Endodermal cell (in vitro differentiated cells): ENCODE data around the gene NUDT19. TPM values are rescaled to one million over a fixed set of nuclear protein-coding genes. Genes with fewer than 3 reads are reported as not detected.
"Not testable (repeated sequence)": the region's sequence is repeated elsewhere in the genome, so short reads cannot be mapped to it uniquely, and the experiment has no call there.

ENCODE experiments used
- DNase-seq: peaks from one replicate; pipeline ENCODE4 v3.0.0-alpha.2; 2017
- H3K27ac ChIP-seq: 2 replicates; pipeline ENCODE4 v1.5.1; 2013; ENCODE audit warnings: mild to moderate bottlenecking, low read depth, low read length, moderate library complexity
- H3K27me3 ChIP-seq: 2 replicates; pipeline ENCODE4 v1.6.1; 2013; ENCODE audit warnings: mild to moderate bottlenecking, low read length, moderate library complexity; ENCODE audit not compliant: insufficient read depth, control insufficient read depth, poor library complexity, severe bottlenecking
- H3K36me3 ChIP-seq: 2 replicates; pipeline ENCODE4 v1.7.0; 2013; ENCODE audit warnings: mild to moderate bottlenecking, low read length, moderate library complexity; ENCODE audit not compliant: control insufficient read depth, insufficient read depth
- H3K4me1 ChIP-seq: one replicate; pipeline ENCODE4 v1.7.0; 2013; ENCODE audit warnings: low read length; ENCODE audit not compliant: control insufficient read depth, insufficient read depth
- H3K4me3 ChIP-seq: 2 replicates; pipeline ENCODE4 v1.5.1; 2013; ENCODE audit warnings: mild to moderate bottlenecking, low read length, moderate library complexity
- H3K9ac ChIP-seq: 2 replicates; pipeline ENCODE4 v1.6.1; 2013; ENCODE audit warnings: mild to moderate bottlenecking, low read length, moderate library complexity; ENCODE audit not compliant: poor library complexity, severe bottlenecking; ENCODE audit errors: extremely low read depth
- H3K9me3 ChIP-seq: 2 replicates; pipeline ENCODE4 v1.6.1; 2013; ENCODE audit warnings: mild to moderate bottlenecking, low read length, moderate library complexity; ENCODE audit not compliant: control insufficient read depth
- H3K27ac Mint-ChIP-seq: 2 replicates; pipeline ENCODE4 v1.8.0; 2020; ENCODE audit warnings: mixed read lengths
- H3K27me3 Mint-ChIP-seq: 2 replicates; pipeline ENCODE4 v1.8.0; 2021; ENCODE audit warnings: mild to moderate bottlenecking, mixed read lengths; ENCODE audit not compliant: insufficient read depth
- H3K36me3 Mint-ChIP-seq: 2 replicates; pipeline ENCODE4 v1.8.0; 2020; ENCODE audit warnings: low read depth, mixed read lengths
- H3K4me1 Mint-ChIP-seq: 2 replicates; pipeline ENCODE4 v1.8.0; 2020; ENCODE audit warnings: mixed read lengths
- H3K4me3 Mint-ChIP-seq: 2 replicates; pipeline ENCODE4 v1.8.0; 2020; ENCODE audit warnings: mild to moderate bottlenecking, moderate library complexity, mixed read lengths
- H3K9me3 Mint-ChIP-seq: 2 replicates; pipeline ENCODE4 v1.8.0; 2020; ENCODE audit warnings: mild to moderate bottlenecking, mixed read lengths
- WGBS, 2 experiments: methylation state at CpG; one replicate each; pipeline versions ENCODE4 v1.1.5 to v1.1.7; 2013; ENCODE audit warnings: missing lambda C conversion rate in 2 of 2, mixed read lengths in 1 of 2; ENCODE audit not compliant: insufficient coverage in 1 of 2, insufficient read length in 1 of 2; 5-methylcytosine and 5-hydroxymethylcytosine counted together
- total RNA-seq, 2 donors: library from RNA; stranded (reverse); fragmentation: NEBNext Ultra II Directional in 1 of 2; extraction: Animal tissue kit (Norgen Biotek cat#: 25700) in 1 of 2; gene quantifications; 2 replicates in 1 of 2; 3 replicates in 1 of 2; pipeline ENCODE4 v1.2.1, GENCODE V29; 2021
- TF ChIP-seq, protein P1 (sequence below): fragments of 200-600 bp; sonication (generic); conservative IDR thresholded peaks from 2 replicates; pipeline ENCODE4 v1.5.0; 2021; ENCODE audit warnings: antibody characterized with exemption, mild to moderate bottlenecking

Gene NUDT19
- total RNA-seq, 2 donors from 2014 or later, result 5.8 to 6.8 TPM

DNA sequence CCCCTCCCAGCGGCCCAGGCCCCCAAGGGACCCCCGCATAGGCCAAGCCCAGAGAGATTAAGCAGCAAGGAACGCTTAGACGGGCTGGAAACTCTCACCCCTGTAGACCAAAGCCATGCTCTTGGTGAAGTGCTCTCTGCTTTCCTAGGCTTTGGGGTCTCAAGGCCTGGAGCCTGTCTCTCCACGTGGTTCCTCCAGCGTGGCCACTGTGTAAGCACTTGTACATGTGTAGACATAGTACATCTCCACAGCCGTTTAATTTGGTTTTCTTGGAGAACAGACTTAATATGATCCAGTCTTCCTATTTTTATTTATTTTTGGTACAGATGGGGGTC is 1.1 kb downstream of the NUDT19 start:
- TF ChIP-seq, protein P1, sequence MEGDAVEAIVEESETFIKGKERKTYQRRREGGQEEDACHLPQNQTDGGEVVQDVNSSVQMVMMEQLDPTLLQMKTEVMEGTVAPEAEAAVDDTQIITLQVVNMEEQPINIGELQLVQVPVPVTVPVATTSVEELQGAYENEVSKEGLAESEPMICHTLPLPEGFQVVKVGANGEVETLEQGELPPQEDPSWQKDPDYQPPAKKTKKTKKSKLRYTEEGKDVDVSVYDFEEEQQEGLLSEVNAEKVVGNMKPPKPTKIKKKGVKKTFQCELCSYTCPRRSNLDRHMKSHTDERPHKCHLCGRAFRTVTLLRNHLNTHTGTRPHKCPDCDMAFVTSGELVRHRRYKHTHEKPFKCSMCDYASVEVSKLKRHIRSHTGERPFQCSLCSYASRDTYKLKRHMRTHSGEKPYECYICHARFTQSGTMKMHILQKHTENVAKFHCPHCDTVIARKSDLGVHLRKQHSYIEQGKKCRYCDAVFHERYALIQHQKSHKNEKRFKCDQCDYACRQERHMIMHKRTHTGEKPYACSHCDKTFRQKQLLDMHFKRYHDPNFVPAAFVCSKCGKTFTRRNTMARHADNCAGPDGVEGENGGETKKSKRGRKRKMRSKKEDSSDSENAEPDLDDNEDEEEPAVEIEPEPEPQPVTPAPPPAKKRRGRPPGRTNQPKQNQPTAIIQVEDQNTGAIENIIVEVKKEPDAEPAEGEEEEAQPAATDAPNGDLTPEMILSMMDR, result no peak
- 93 to 94% methylated on average over 6 to 7 of the region's 7 CpGs for WGBS, 2 experiments
- no peak overlapping the region for H3K27ac Mint-ChIP-seq
- Histone ChIP-seq H3K27me3 (no peaks in the 10 kb centered on the region), H3K4me1 (no peaks in the 10 kb centered on the region), H3K27ac (no peak overlapping the region), H3K9me3 (peaks cover 14% of the 10 kb centered on the region), H3K4me3 (peak overlapping the region; percentile 56), H3K36me3 (no peaks in the 10 kb centered on the region), H3K9ac (no peak overlapping the region)
- no peak for DNase-seq
- peaks cover 12% of the 10 kb centered on the region for H3K9me3 Mint-ChIP-seq
- H3K4me1 Mint-ChIP-seq, result peaks cover 29% of the 10 kb centered on the region
- H3K4me3 Mint-ChIP-seq, result peak overlapping the region; percentile 52
- H3K36me3 Mint-ChIP-seq, result peaks cover 18% of the 10 kb centered on the region
- H3K27me3 Mint-ChIP-seq, result peaks cover 7% of the 10 kb centered on the region

DNA sequence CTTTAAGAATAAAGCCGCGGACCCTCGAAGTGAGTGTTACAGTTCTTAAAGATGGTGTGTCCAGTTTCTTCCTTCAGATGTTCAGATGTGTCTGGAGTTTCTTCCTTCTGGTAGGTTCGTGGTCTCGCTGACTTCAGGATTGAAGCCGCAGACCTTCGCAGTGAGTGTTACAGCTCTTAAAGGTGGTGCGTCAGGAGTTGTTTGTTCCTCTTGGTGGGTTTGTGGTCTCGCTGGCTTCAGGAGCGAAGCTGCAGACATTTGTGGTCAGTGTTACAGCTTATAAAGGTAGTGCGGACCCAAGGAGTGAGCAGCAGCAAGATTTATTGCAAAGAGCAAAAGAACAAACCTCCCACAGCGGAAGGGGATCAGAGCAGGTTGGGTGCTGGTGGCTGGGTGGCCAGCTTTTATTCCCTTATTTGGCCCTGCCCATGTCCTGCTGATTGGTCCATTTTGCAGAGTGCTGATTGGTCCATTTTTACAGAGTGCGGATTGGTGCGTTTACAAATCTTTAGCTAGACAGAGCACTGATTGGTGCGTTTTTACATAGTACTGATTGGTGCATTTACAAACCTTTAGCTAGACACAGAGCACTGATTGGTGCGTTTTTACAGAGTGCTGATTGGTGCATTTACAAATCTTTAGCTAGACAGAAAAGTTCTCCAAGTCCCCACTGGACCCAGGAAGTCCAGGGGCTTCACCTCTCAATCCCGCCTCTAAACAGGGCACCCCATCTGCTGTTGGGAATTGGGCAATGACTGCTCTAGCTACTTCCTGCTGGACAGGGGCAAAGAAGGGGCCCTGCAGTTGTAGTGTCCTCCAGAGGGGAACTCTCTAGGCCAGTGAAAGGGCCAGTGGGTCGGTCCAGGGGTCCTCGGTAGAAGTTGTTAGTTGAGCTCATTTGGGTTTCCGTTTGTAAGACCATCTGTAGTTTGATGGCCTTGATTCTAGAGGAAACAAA is 1.8 kb downstream of the NUDT19 start:
- H3K9me3 Mint-ChIP-seq, result peaks cover 15% of the 10 kb centered on the region
- WGBS, 2 experiments, result 90 to 91% methylated on average over 15 to 20 of the region's 20 CpGs
- not testable (repeated sequence) for H3K27ac ChIP-seq

DNA sequence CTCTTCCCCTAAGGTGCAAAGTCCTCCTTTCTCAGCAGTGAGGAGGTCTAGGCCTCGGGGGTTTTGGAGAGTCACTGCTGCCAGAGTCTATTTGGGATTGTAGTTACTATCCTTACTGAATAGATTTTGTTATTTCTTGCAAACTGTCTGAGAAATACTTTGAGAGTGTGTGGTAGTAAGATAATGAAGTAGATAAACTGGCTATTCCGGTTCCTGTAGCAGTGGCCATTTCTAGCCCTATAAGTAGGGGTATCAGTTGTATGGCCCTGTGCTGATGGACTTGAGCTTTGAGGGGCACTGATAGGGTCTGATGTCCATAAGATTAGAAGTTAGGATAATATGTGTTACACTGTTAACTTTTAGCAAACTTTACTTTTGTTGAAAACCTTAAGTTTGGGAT is 2.7 kb downstream of the NUDT19 start:
- H3K4me3 Mint-ChIP-seq, result peak overlapping the region; percentile 35
- H3K4me1 ChIP-seq, DNase-seq, H3K9ac ChIP-seq, H3K27me3 ChIP-seq, H3K27ac Mint-ChIP-seq, H3K27ac ChIP-seq, H3K36me3 ChIP-seq, H3K4me3 ChIP-seq: not testable (repeated sequence)
- 88 to 94% methylated on average over 2 of the region's 2 CpGs for WGBS, 2 experiments
- peaks cover 18% of the 10 kb centered on the region for H3K27me3 Mint-ChIP-seq
- H3K4me1 Mint-ChIP-seq, result peaks cover 37% of the 10 kb centered on the region
- peaks cover 14% of the 10 kb centered on the region for H3K9me3 ChIP-seq
- peaks cover 20% of the 10 kb centered on the region for H3K9me3 Mint-ChIP-seq
- peaks cover 34% of the 10 kb centered on the region for H3K36me3 Mint-ChIP-seq

More for the DNA sequence above, 1.8 kb downstream of the NUDT19 start:
- H3K9me3 ChIP-seq, result peaks cover 14% of the 10 kb centered on the region
- not testable (repeated sequence) for DNase-seq, H3K27ac Mint-ChIP-seq, H3K9ac ChIP-seq, H3K4me1 ChIP-seq, H3K36me3 ChIP-seq, H3K27me3 ChIP-seq
- Mint-ChIP-seq H3K36me3 (peaks cover 25% of the 10 kb centered on the region), H3K27me3 (peaks cover 13% of the 10 kb centered on the region), H3K4me3 (peak overlapping the region; percentile 52), H3K4me1 (peaks cover 37% of the 10 kb centered on the region)
- peak overlapping the region; percentile 56 for H3K4me3 ChIP-seq

DNA sequence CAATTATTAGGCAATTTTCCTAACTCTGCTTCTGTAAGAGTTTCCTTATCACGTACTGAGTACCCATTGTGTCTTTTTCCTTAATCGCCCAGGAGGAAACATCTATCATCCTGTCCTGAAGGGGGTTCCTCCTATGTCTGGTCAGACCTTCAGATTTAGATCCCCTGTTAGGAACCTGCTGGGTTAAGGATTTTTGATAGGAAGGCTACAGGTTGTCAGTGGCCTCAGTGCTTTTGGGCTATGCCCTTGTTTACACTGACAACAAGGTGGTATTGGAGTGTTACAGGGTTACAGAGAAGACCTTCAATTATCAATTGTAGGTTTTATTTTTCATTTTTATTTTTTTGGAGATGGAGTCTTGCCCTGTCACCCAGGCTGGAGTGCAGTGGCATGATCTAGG is 3.2 kb downstream of the NUDT19 start:
- not testable (repeated sequence) for H3K4me1 ChIP-seq, H3K27ac Mint-ChIP-seq, H3K27me3 ChIP-seq, H3K36me3 ChIP-seq, H3K27ac ChIP-seq, DNase-seq, H3K9ac ChIP-seq, H3K4me3 ChIP-seq
- H3K9me3 ChIP-seq, result peaks cover 16% of the 10 kb centered on the region
- Mint-ChIP-seq H3K9me3 (peaks cover 23% of the 10 kb centered on the region), H3K4me1 (peaks cover 37% of the 10 kb centered on the region), H3K36me3 (peaks cover 39% of the 10 kb centered on the region), H3K27me3 (peaks cover 21% of the 10 kb centered on the region), H3K4me3 (peak overlapping the region; percentile 35)
- WGBS, 2 experiments, result 91 to 100% methylated on average over 1 to 2 of the region's 2 CpGs

DNA sequence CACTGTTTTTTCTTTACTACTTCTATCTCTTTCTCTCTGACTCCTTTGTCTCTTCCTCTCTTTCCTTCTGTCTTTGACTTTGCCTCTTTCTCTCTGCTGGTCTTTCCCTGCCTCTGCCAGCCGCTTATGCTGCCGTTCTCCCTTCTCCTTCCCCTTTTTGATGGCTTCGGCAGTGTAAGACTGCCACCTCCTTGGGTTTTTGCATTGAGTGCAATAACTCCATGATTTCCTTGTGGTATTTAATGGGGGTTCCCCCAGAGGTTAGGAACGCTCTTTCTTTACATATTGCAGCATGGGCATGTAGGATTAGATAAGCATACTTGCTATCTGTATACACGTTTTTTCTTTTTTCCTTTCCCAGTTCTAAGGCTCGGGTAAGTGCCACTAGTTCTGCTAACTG is 3.9 kb downstream of the NUDT19 start:
- H3K9me3 Mint-ChIP-seq, result peaks cover 30% of the 10 kb centered on the region
- peaks cover 22% of the 10 kb centered on the region for H3K27me3 Mint-ChIP-seq
- not testable (repeated sequence) for H3K27ac Mint-ChIP-seq, H3K9ac ChIP-seq, H3K4me3 Mint-ChIP-seq, H3K27ac ChIP-seq, H3K36me3 ChIP-seq, H3K4me1 ChIP-seq, DNase-seq, H3K4me3 ChIP-seq, H3K27me3 ChIP-seq
- peaks cover 46% of the 10 kb centered on the region for H3K36me3 Mint-ChIP-seq
- peaks cover 22% of the 10 kb centered on the region for H3K9me3 ChIP-seq
- H3K4me1 Mint-ChIP-seq, result peaks cover 37% of the 10 kb centered on the region
- 94 to 95% methylated on average over 4 to 6 of the region's 6 CpGs for WGBS, 2 experiments

DNA sequence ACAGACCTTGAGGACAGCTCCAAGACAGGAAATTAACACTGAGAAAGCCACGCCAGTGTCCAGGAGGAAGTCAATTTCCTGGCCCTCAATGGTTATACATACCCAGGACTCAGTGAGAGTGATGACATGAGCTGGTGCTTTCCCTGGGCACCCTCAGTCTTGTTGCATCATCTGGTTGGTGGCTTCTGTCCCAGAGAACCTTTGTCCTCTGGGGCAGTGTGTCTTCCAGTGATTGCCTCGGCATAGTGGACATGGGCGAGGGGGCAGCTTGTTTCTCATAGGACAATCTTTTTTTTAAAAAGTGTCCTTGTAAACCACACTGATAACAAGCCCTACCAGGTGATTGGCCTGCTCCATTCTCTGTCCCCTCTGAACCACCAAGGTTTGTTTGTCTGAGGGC is 5.2 kb downstream of the NUDT19 start:
- not testable (repeated sequence) for H3K9ac ChIP-seq, H3K27ac Mint-ChIP-seq, H3K27ac ChIP-seq, H3K4me1 ChIP-seq, DNase-seq, H3K4me3 Mint-ChIP-seq, H3K27me3 ChIP-seq, H3K4me3 ChIP-seq, H3K36me3 ChIP-seq
- Mint-ChIP-seq H3K27me3 (peaks cover 24% of the 10 kb centered on the region), H3K9me3 (peaks cover 31% of the 10 kb centered on the region), H3K4me1 (peaks cover 42% of the 10 kb centered on the region), H3K36me3 (peaks cover 47% of the 10 kb centered on the region)
- peaks cover 26% of the 10 kb centered on the region for H3K9me3 ChIP-seq
- WGBS, 2 experiments, result 80 to 95% methylated on average over 1 to 3 of the region's 3 CpGs
